Glomerular visceral epithelial cell (primary cell): ENCODE results near the gene OSBP.
"Not testable (repeated sequence)": the region's sequence is repeated elsewhere in the genome, so short reads cannot be mapped to it uniquely, and the experiment has no call there.

ENCODE experiments used
- DNase-seq: peaks from one replicate; pipeline ENCODE4 v3.0.0-alpha.2; 2016; ENCODE audit errors: extremely low spot score

Gene OSBP

GRCh38 chr11:59615637-59616395 lies at the start of gene OSBP:
TSS of gene OSBP (minus strand) at chr11:59615774. CDS start at chr11:59615664, 110 bp downstream.
- peak; percentile 100 for DNase-seq

GRCh38 chr11:59660621-59661020 lies 45.0 kb upstream of the OSBP start:
- no peak for DNase-seq

- no peak for DNase-seq
These were observed 44.4 kb upstream of the OSBP start for GRCh38 chr11:59659981-59660380.

GRCh38 chr11:59658036-59658435 lies 42.5 kb upstream of the OSBP start:
- no peak for DNase-seq

- DNase-seq = no peak
These were observed 39.3 kb upstream of the OSBP start for GRCh38 chr11:59654893-59655292.

GRCh38 chr11:59647245-59647980 lies 31.8 kb upstream of the OSBP start:
- no peak for DNase-seq

- no peak for DNase-seq
These were observed 29.0 kb upstream of the OSBP start for GRCh38 chr11:59644528-59644927.

GRCh38 chr11:59643390-59643789 lies 27.8 kb upstream of the OSBP start:
- DNase-seq = no peak

- no peak for DNase-seq
These were observed 25.6 kb upstream of the OSBP start for GRCh38 chr11:59641156-59641555.

- DNase-seq = no peak
These were observed 14.9 kb upstream of the OSBP start for GRCh38 chr11:59630493-59630892.

- DNase-seq = no peak
These were observed 14.4 kb upstream of the OSBP start for GRCh38 chr11:59629996-59630395.

GRCh38 chr11:59626969-59627368 lies 11.4 kb upstream of the OSBP start:
- not testable (repeated sequence) for DNase-seq

- DNase-seq = no peak
These were observed 10.1 kb upstream of the OSBP start for GRCh38 chr11:59625703-59626102.

GRCh38 chr11:59617876-59618275 lies 2.3 kb upstream of the OSBP start:
- no peak for DNase-seq

GRCh38 chr11:59616396-59616982 lies 915 bp upstream of the OSBP start:
- no peak for DNase-seq

GRCh38 chr11:59615120-59615636 lies 396 bp downstream of the OSBP start:
- DNase-seq = peak; percentile 23

GRCh38 chr11:59614277-59615119 lies 1.1 kb downstream of the OSBP start:
- DNase-seq = no peak

GRCh38 chr11:59611570-59612565 lies 3.7 kb downstream of the OSBP start:
- DNase-seq = no peak

- DNase-seq = no peak
These were observed 5.3 kb downstream of the OSBP start for GRCh38 chr11:59610289-59610688.

- no peak for DNase-seq
These were observed 7.7 kb downstream of the OSBP start for GRCh38 chr11:59607703-59608454.
